T-helper 2 cell (primary cell): ENCODE results near the gene NFASC.
A peak's percentile ranks its signal among the peaks of the same experiment; 100 is the strongest.

Experiments
- DNase-seq, 5 experiments: peaks; one replicate each; pipeline versions ENCODE4 v3.0.0 to v3.0.0-alpha.2; 2012 to 2022

Gene NFASC

DNA sequence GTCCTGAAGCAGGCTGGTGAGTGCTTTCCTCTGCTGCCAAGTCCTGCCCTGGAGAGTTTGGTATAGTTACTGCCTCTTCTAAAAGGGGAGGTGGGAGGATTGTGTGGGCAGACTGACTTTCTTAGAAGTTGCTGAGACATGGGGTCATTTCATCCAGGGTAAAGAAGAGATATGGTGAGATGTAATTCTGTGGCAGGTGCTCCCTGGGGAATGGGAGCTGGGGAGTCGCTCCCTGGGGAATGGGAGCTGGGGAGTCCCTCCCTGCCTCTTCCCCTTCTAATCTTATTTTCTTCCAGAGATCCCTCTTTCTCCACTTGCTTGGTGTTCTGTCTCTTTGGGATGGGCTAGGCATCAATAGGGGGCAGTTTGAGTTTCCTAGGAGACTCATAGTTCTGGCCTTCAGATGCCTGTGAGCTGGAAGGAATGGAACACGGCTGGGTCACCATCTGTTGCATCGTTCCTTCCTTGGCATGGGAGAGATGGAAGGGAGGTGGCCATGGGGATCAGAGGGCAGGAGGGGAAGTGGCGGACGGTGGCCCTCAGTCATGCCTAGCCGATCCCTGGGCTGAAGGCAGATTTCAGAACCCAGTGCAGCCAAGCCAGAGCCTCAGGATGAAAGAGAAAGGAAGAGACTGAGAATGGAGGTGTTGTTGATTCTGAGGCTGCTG lies 59.0 kb downstream of the NFASC start:
- DNase-seq, result no peak

DNA sequence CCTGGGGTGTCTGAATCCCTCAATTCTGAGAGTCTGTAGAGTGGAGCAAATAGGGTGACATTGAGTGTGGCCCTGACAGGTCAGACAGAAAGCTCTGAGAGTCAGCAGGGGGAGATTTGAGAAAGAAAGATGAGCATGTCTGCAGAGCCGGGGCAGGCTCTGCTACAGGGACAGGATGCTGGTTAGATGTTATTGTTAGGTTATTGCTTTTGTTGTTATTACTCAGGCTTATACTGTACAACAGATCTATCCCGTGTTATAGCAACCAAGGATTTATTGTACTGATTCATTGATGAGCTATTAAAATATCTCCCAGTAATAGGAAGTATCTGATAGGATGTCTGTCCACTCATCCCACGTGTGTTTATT lies 59.5 kb downstream of the NFASC start:
- DNase-seq, result no peak

DNA sequence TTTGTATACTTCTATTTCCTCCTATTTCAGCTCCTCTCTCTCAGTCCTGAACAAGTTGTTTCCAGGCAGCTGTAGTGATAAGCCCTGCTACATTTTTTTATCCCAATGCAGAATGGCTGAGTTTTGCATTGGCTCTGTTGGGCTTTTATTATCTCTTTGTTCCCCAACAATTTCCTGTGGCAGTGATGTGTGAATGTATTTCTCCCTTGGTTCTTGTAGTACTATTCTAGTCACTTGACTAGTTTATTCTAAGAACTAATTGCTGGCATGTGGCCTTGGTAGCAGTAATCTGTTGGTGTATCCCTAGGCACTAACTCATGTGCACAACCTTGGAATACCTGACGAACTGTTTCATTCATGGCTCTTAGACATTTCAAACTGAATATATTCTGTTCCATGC lies 60.7 kb downstream of the NFASC start:
- DNase-seq, result no peak

DNA sequence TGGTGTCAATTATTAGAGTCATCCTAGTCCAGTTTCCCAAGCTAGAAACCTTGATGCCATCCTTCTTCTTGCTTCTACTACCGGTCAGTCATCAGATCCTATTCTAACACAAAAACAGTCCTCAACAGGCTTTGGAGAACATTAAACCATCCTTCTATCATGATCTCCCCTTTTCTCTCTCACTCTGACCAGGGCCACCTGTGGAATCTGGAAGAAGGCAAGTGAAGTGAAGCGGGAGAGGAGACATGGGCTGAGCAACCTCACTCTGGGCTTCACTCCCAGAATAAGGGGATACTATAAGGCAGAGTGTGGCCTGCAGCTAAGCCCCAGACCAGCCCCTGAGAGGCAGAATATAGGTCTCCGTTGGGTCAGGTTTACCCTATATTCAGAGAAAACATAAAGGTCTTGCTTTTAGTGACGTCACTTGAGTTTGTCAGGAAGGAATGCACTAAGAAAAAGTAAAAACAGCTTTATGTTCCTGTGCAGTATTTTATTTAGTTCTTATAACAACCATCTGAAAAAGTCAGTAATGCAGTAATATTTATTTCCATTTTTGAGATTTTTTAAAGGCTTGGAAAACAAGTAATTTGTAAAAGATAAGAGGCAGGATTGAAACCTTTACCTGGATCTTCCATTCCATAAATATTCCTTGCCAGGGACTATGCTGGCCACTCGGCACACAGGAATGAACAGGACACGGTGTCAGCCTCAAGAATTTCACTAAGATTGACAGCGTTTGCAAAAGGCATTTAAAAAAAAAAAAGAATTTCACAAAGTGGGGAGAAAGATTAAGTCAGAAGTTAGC lies 61.3 kb downstream of the NFASC start:
- no peak for DNase-seq

DNA sequence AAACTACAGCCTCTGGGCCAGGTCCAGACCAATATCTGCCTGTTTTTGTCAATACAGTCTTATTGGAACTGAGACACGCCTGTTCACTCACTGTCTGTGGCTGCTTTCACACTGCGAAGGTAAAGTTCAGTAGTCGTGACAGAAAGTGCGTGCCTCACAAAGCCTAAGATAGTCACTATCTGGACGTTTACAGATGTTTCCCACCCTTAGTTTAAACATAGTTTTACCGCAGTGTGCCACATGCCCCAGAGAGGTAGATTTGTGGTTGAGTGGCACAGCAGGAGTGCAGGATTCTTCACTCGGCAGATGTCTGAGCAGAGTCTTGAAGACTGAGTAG lies 61.9 kb downstream of the NFASC start:
- no peak for DNase-seq

DNA sequence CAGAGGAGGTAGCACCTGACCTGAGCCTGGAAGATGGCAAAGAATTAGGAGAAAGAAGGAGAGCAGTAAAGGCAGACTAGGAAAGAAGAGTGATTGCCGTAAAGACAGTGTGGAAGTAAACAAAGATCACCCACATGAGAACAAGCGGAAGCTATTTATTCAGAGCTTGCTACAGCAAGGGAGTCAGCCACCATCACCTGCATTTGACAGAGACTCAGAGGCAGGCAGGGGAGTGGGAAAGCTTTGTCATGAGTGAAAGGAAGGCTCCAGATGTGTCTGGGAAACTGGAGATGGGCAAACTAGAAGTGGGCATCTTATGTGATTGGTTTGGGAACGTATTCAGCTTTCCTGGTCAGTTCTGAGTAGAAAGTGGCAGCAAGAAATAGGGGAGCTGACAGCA lies 64.5 kb downstream of the NFASC start:
- DNase-seq, result no peak

DNA sequence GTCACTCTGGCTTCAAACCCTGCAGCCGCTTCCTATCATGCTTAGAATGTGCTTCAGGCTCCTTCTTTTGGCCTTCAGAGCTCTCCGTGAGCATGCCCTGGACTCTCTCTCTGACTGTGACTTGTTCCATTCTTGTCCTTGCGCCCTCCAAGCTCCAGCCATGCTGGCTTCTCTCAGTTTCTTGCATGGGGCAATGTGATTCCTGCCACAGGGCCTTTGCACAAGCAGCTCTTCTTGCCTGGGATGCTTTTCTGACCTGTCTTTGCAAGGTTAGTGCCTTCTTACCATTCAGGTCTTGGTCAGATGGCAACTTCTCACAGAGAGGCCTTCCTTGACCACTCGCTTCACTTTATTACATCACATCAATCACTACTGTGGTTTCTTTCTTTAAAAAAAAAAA lies 66.1 kb downstream of the NFASC start:
- no peak for DNase-seq

DNA sequence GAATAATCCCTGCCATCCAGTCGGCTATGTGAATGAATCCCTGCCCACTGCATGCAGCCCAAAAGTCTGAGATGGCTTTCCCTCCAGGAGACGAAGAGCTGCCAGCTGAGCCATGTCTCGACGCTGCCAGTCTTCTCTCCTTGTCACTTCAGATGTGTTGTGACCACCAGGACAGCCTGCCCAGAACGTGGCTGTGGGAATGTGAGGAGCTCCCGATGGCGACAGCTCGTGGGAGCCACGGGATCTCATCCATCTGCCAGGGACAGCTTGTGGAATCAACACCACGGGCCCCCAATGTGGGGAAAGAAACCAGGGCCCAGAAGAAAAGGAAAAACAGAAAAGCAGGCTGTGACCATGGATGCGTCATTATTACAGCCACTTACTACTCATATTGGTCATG lies 67.2 kb downstream of the NFASC start:
- no peak for DNase-seq

DNA sequence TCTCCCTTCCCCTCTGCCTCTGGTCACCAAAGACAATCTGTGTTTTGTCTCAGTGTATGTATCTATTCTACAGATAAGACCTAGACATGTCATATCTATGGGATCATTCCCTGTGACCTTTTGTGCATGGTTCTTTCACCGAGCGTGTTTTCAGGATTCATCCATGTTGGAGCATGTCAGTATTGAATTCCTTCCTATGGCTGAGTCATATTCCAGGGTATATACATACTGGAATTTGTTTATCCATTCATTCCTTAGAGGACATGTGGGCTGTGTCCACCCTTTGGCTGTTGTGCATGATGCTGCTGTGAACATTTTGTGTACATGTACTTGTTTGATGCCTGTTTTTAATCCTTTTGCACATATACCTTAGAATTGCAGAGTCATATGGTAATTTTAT lies 69.9 kb downstream of the NFASC start:
- no peak for DNase-seq

DNA sequence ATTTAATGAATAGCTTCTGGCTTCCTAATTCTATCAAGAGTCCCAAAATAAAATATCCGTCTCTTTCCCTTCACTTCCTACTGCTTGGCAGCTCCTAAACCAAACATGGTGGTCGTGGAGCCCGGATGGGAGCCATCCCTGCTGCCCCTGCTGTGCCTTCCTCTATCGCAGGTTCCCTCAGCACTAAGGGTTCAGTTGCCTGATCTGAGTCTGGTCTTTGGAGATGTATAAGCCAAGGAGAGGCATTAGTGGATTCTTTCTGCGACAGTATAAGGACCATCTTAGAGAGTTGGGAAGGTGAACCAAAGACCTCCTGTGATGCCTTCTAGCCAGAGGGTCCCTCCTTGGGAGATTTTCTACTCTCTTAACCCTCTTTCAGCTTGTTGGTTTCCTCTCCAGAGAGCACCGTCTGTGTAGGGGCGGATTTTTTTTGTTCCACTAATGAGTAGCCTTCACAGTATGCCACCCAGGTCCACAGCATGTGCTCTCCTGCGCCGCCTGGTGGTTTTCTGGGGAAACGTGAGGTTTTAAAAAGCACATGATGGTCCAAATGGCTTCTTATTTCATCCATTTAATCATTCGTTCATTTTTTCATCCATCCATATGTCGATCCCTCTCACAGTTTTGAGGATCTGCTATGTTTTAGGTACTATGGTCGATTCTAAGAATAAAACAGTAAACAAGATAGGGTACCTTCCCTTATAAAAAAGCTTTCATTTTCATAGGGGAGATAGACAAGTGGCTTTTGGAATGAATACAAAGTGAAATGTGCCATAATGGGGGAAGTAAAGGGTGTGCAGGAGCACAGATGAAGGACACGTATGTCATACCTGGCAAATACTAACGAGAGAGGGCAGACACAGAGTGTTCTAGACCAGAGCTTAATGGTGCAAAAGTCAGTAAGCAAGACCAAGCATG lies 71.0 kb downstream of the NFASC start:
- peak in 2 of 5 experiments; percentile 17 to 41 for DNase-seq

DNA sequence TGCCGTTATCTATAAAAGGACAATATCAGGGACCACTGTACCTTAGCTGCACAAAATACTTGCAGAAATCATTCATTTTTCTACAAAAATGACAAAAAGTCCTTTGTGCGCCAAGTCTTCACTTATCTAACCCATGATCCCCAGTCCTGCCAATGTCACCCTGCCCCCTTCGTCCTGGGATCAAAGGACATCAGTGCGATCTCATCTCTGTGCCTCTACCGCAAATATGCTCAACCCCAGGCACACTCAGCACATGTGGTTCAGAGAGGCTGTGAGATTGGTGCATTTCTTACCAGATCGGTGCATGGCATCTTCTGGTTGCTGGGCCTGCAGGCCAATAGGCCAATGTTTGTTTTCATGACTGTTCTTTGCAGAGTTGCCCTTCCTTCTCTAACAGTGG lies 72.8 kb downstream of the NFASC start:
- no peak for DNase-seq

DNA sequence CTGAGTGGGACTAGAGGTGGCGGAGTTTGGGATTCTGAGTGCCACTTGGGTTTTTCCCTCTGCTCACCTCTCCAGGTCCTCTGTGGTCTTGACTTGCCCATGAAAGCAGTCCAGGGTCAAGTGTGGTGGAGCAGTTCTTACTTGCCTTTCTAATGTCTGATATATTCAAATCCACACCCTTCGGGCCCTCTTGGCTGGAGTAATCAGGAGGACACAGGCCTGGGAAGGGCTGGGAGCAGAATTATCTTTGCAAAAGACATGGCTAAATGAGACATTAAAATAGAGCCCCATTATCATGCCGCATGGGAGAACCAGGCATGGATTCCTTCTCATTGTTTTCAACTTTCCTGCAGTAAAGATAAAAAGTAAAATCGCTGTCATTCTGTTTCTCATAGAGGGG lies 74.0 kb downstream of the NFASC start:
- no peak for DNase-seq

DNA sequence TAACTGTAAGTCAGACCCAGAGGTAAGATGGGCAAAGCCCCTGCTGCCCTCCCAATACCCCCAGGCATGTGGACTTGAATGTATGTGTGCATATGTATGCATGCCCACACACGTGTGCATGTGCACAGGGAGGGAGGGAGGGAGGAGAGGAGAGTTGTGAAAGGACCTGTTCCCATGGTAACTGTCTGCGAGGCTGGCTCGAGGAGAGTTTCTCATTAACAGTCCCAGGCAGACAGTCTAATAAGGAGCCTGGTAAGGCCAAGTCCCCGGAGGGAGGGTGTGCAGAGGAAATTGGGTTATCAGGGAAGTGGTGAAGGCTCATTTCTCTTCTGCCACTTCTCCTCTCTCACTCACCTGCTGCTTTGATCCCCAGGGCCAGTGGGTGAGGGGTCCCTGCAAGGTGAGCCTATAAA lies 74.9 kb downstream of the NFASC start:
- DNase-seq, result no peak

DNA sequence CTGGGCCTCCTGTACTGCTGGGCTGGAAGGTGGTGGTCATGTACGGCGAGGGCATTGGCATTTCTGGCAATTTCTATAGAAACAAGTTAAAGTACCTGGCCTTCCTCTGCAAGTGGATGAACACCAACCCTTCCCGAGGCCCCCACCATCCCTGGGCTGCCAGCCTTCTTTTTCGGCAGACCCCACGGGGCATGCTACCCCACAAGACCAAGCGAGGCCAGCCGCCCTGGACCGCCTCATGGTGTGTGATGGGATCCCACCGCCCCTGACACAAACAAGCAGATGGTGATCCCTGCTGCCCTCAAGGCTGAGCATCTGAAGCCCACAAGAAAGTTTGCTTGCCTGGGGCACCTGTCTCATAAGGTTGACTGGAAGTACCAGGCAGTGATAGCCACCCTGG lies 76.0 kb downstream of the NFASC start:
- DNase-seq, result no peak

DNA sequence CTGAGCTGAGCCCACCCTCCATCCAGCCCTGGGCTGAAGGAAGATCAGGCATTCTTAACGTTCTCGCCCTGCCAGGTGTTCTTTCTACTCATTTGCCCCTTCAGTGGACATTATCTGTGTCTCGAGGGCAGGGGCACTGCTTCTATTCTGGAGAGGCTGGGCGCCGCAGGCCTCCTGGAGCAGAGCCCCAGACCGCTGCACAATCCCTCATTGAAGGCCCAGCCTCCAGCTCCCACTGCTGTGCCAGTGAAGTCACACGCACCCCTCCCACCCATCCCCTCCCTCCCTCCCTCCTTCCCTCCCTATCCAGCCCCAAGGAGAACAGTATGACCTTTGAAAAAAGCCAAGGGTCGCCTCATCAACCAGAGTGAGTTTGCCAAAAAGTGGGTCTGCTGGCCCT lies 76.7 kb downstream of the NFASC start:
- DNase-seq, result no peak

DNA sequence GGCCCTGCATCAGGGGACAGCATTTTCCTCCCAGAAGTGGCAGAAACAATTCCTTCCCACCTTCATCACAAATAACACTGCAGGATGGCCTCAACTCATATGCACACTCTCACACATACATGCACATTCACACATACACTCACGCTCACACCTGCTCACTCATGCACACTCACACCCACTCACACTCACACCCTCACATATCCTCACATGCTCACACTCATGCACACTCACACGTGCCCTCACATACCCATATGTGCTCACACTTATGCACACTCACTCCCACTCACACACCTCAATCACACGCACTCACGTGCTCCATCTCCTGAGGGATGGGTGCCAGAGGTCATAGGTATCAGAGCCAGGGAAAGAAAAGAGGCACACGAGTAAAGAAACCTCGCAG lies 77.1 kb downstream of the NFASC start:
- DNase-seq, result no peak

DNA sequence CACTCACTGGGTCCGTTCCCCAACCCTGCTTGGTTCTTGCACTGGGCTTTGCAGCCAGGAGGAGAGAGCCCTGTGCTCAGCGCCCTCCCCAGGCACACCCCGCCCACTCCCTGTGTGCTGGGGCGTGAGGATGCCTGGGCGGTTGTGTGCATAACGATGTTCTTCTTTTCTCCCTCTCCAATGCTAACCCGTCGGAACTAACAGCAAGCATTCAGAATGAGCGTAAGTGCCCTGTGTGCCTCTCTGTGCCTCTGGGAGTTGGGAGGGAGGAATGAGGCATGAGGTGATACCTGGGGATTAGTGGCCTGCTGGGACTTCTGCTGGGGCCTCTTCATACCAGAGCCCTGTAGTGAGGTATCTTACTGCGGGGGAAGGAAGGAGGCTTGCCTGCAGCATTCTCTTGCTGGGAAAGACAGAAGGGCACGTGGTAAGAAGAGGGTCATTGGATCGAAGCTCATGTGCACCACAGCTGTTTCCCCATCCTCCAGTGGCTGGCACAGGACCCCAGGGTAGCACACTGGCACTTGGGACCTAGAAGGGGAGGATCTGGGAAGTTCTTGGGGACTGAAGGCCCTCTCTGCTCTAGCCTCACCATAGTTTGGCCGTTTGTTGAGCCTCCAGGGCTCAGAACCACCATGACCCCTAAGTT lies 79.8 kb downstream of the NFASC start:
- no peak for DNase-seq

DNA sequence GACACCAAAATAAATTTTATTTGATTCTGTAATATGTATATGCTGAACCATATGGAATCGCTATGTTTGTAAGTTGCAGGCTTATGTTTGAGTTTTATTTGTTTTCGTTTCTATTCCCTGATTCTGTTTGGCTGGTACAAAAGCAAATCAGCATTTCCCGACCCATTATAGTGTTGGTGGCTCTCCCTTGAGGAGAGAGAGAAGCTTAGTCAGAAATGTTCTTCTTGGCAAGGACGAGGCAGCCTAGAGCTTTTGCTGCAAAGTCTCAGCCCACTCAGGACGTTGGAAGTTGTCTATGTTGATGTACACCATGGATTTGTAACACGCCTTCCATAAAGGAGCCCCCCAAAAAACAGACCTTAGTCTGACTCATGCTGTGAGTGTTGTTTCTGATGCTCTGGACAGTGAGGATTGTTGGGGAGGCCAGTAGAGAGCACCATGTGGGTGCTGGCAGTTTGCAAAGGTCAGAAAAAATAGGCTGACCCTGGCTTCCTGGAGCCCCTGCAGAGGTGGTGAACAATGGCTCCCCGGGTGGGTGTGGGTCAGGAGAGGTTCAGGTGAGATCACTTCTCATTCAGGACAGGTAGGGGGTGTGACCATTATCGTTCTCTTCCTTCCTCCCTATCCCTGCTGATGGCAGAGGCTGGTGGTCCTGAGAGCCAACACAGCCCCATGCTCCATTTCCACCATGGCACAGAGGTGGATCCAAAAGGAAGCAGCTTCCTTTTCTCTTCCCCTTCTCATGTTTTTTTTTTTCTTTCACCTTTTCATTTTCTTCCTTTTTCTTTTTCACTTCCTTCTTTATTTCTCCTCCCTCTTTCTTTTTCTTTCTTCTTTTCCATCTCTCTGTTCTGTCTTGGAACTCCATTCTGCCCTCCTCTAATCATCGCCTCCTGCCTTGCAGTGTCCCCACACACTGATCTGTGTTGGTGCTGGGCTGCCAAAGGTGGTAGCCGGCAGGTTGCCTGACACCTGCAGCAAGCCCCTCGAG lies 88.0 kb downstream of the NFASC start:
- DNase-seq, result no peak

DNA sequence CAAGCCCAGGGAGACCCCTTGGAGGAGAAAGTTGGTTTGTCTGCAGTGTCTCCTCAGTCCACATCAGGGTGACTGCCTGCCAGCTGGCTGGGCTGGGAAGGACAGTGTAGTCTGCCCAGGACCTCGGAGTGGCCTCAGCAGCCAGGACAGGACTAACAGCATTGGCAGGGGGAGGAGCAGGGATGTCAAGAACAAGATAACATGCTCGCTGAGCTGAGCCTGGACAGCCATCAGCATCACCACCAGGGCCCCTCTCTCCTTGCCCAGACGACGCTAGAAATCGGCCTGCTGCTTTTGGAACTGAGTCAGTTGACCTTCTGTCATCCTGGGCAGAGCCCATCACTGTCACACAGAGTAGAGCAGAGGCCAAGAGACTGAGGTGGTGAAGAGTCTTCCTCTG lies 88.7 kb downstream of the NFASC start:
- DNase-seq, result no peak

DNA sequence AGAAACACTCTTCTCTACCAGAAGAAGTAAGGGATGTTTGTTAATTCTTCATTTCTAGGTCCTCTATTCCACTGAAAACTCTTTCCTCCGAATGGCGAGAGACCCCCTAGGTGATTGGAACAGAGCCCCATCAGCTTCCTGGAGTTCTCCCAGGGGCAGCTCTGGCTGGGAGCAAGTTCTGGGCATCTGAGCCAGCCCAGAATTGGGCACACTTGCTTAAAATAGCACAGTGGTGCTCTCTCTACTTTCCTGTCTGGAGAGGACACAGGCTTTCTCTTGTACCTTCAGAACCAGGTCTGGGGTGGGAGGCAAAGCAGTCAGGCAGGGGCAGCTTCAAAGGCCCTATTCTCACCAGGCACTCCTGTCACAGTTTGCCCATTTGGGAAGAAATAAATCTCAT lies 89.2 kb downstream of the NFASC start:
- no peak for DNase-seq

DNA sequence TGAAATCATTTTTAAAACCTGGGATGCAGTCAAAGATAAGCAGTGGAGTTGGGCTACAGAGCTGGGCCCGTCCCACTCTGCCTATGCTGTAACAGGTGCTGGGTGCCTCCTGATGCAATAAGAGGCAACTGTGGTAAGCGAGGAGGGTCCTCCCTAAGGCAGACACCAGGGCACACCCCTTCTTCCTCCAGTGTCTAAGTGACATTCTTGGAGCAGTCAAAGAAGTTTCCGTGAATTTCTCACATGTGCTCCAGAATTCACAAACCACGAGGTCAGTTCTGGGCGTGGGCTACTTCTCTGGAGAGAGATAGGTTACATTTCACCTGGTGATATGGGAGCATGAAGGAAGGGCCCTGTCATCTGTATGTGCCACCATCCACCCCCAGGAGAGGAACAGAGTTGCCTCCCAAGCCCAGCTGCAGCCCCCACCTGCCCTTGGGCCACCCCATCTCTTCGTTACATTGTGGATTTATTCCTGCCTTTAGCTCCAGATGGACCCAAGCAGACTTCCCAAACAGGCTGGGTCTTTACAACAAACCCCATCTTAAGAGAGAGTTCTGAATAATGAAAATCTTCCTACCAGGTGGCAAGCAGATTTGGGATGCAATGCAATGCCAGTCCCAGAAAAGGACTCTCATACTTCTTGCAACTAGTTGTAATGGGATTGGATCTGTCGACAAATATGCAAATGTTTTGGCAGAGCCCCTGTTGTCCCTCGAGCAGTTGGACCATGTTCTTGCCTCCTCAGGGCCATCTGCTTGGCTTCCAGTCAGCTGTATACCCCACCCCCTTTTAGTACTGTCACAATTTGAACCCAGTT lies 89.9 kb downstream of the NFASC start:
- no peak for DNase-seq
